Esophagus (tissue), 2 donors: ENCODE data around the gene FRMD5. TPM values are rescaled to one million over a fixed set of nuclear protein-coding genes. Genes with fewer than 3 reads are reported as not detected.

Experiments used
- H3K27ac ChIP-seq, 2 donors: one replicate each; pipeline ENCODE4 v1.5.1; 2013; ENCODE audit warnings: low read depth in 2 of 2, mild to moderate bottlenecking in 2 of 2, inconsistent platforms in 1 of 2, low read length in 1 of 2, moderate library complexity in 1 of 2
- H3K27me3 ChIP-seq, 2 donors: one replicate each; pipeline ENCODE4 v1.6.1; 2013; ENCODE audit warnings: low read length in 2 of 2, control low read depth in 1 of 2, mild to moderate bottlenecking in 1 of 2; ENCODE audit not compliant: insufficient read depth in 2 of 2, control insufficient read depth in 1 of 2
- H3K36me3 ChIP-seq, 2 donors: one replicate each; pipeline ENCODE4 v1.6.1; 2013; ENCODE audit warnings: low read length in 1 of 2; ENCODE audit not compliant: control insufficient read depth in 2 of 2, insufficient read depth in 2 of 2
- H3K4me1 ChIP-seq, 2 donors: one replicate each; pipeline ENCODE4 v1.6.1; 2013; ENCODE audit warnings: low read length in 1 of 2; ENCODE audit not compliant: control insufficient read depth in 2 of 2, insufficient read depth in 2 of 2
- H3K4me3 ChIP-seq, 2 donors: one replicate each; pipeline ENCODE4 v1.5.1; 2013; ENCODE audit warnings: low read length in 2 of 2, mild to moderate bottlenecking in 2 of 2, low read depth in 1 of 2, moderate library complexity in 1 of 2
- H3K9me3 ChIP-seq, 2 donors: one replicate each; pipeline ENCODE4 v1.6.1; 2013; ENCODE audit warnings: mild to moderate bottlenecking in 2 of 2, low read depth in 1 of 2, low read length in 1 of 2, moderate library complexity in 1 of 2; ENCODE audit not compliant: control insufficient read depth in 2 of 2, insufficient read depth in 1 of 2
- WGBS, 2 donors: extraction: QIAGEN DNeasy Blood & Tissue Kit; methylation state at CpG; one replicate each; pipeline ENCODE4 v1.1.7; 2013; 5-methylcytosine and 5-hydroxymethylcytosine counted together
- polyA plus RNA-seq, 2 donors: library from polyadenylated mRNA; stranded (reverse); fragments of 200-250 nt; gene quantifications; one replicate each; pipeline ENCODE4 v1.2.3, GENCODE V29; 2013
- donor health status: healthy with polysubstance abuse.
- donor health status: Bipolar disorder and iron deficiency.

Gene FRMD5
- polyA plus RNA-seq, 2 donors = 0.04 to 0.09 TPM

- Histone ChIP-seq H3K4me1 (no peaks in the 10 kb centered on the region), H3K36me3 (no peaks in the 10 kb centered on the region), H3K27ac (no peak overlapping the region), H3K4me3 (no peak overlapping the region), H3K27me3 (no peaks in the 10 kb centered on the region), H3K9me3 (no peaks in the 10 kb centered on the region)
- WGBS, 2 donors = 76 to 80% methylated on average over 4 of the region's 4 CpGs
Observed at GRCh38 chr15:43911235-43911781, 283.8 kb downstream of the FRMD5 start.

GRCh38 chr15:43908516-43909050 is 286.5 kb downstream of the FRMD5 start:
- Histone ChIP-seq H3K27ac (no peak overlapping the region), H3K4me1 (no peaks in the 10 kb centered on the region), H3K9me3 (no peaks in the 10 kb centered on the region), H3K4me3 (no peak overlapping the region), H3K27me3 (no peaks in the 10 kb centered on the region), H3K36me3 (no peaks in the 10 kb centered on the region)
- WGBS, 2 donors = 77 to 93% methylated on average over 4 of the region's 4 CpGs

DNA sequence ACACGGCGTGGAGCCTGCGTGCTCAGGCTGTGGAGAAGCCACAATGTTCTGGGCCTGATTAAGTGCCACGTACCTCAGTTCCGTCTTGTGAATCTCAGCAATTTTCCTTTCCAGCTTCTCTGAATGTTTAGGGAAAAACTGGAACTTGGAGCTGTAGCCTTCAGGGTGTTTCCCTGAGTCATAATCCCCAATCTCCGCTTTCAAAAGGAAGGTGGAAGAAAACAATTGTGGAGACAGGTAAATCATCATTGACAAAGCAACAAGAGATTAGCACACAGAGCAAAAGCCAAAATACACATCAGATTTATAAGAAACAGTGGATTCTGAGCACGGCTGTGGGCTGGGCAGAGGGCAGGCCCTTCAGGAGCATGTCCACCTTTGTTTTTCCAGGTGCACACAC is 289.3 kb downstream of the FRMD5 start:
- 52 to 75% methylated on average over 7 of the region's 7 CpGs for WGBS, 2 donors

GRCh38 chr15:43903864-43904290 is 291.2 kb downstream of the FRMD5 start:
- WGBS, 2 donors = 23 to 27% methylated on average over 8 of the region's 8 CpGs
- no peaks in the 10 kb centered on the region for H3K4me1 ChIP-seq
- no peaks in the 10 kb centered on the region for H3K9me3 ChIP-seq

More for the DNA sequence above, 289.3 kb downstream of the FRMD5 start:
- no peaks in the 10 kb centered on the region for H3K27me3 ChIP-seq
- H3K36me3 ChIP-seq = no peaks in the 10 kb centered on the region
- no peak overlapping the region for H3K4me3 ChIP-seq
- no peaks in the 10 kb centered on the region for H3K4me1 ChIP-seq
- H3K27ac ChIP-seq = no peak overlapping the region
- no peaks in the 10 kb centered on the region for H3K9me3 ChIP-seq

GRCh38 chr15:43901495-43901894 is 293.6 kb downstream of the FRMD5 start:
- 84 to 92% methylated on average over 10 of the region's 10 CpGs for WGBS, 2 donors
- Histone ChIP-seq H3K4me1 (no peaks in the 10 kb centered on the region), H3K36me3 (no peaks in the 10 kb centered on the region), H3K27ac (no peak overlapping the region), H3K4me3 (no peak overlapping the region), H3K27me3 (no peaks in the 10 kb centered on the region), H3K9me3 (no peaks in the 10 kb centered on the region)

More at GRCh38 chr15:43903864-43904290, 291.2 kb downstream of the FRMD5 start:
- Histone ChIP-seq H3K27me3 (no peaks in the 10 kb centered on the region), H3K36me3 (no peaks in the 10 kb centered on the region), H3K27ac (no peak overlapping the region), H3K4me3 (no peak overlapping the region)

DNA sequence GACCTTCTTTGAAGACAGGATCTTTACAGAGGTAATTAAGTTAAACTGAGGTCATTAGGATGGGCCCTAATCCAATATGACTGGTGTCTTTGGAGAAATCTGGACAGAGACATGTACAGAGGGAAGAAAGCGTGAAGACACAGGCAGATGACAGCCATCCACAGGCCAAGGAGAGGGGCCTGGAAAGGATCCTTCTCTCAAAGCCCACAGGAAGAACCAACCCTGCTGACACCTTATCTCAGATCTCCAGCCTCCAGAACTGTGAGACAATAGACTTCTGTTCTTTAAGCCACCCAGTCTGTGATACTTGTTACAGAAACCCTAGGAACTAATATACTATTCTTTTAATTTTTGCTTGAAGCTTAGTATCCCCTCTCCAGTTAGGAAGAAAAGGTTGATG is 294.1 kb downstream of the FRMD5 start:
- 98 to 100% methylated on average over 1 of the region's 1 CpG for WGBS, 2 donors
- Histone ChIP-seq H3K27me3 (no peaks in the 10 kb centered on the region), H3K4me3 (no peak overlapping the region), H3K27ac (no peak overlapping the region), H3K36me3 (no peaks in the 10 kb centered on the region), H3K4me1 (no peaks in the 10 kb centered on the region), H3K9me3 (no peaks in the 10 kb centered on the region)

DNA sequence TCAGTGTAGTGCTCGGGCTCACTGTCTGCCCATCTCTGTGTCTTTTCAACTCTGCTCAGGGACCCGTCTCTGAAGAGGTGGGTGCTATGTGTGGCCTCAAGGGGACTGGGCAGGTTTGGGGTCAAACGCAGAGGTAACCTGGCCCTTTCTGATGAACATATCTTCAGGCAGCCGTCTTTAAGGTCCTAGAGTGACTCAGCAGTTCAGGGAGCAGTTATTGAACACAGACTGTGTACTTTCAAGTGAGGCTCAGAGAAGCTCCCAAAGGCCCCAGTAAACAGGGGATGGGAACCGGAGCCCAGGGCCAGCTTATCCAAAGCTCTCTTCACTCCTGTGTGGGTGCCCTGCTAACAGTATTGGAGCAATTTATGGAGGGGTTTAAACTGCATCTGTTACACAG is 295.1 kb downstream of the FRMD5 start:
- WGBS, 2 donors = 87% methylated on average over 5 of the region's 5 CpGs
- H3K4me1 ChIP-seq = no peaks in the 10 kb centered on the region
- H3K27ac ChIP-seq = no peak overlapping the region
- H3K9me3 ChIP-seq = no peaks in the 10 kb centered on the region
- no peaks in the 10 kb centered on the region for H3K27me3 ChIP-seq
- no peak overlapping the region for H3K4me3 ChIP-seq
- no peaks in the 10 kb centered on the region for H3K36me3 ChIP-seq

- 78 to 79% methylated on average over 2 of the region's 2 CpGs for WGBS, 2 donors
- Histone ChIP-seq H3K27me3 (no peaks in the 10 kb centered on the region), H3K27ac (no peak overlapping the region), H3K4me3 (no peak overlapping the region), H3K9me3 (no peaks in the 10 kb centered on the region), H3K36me3 (no peaks in the 10 kb centered on the region), H3K4me1 (no peaks in the 10 kb centered on the region)
Observed at GRCh38 chr15:43898891-43899290, 296.2 kb downstream of the FRMD5 start.

GRCh38 chr15:43896543-43896942 is 298.5 kb downstream of the FRMD5 start:
- Histone ChIP-seq H3K27me3 (no peaks in the 10 kb centered on the region), H3K4me3 (no peak overlapping the region), H3K27ac (no peak overlapping the region), H3K9me3 (no peaks in the 10 kb centered on the region), H3K36me3 (no peaks in the 10 kb centered on the region), H3K4me1 (no peaks in the 10 kb centered on the region)
- WGBS, 2 donors = 91% methylated on average over 1 of the region's 1 CpG

GRCh38 chr15:43895586-43895985 is 299.5 kb downstream of the FRMD5 start:
- H3K4me3 ChIP-seq = no peak overlapping the region
- no peaks in the 10 kb centered on the region for H3K36me3 ChIP-seq
- H3K4me1 ChIP-seq = no peaks in the 10 kb centered on the region
- H3K27ac ChIP-seq = no peak overlapping the region
- WGBS, 2 donors = 40 to 49% methylated on average over 5 of the region's 5 CpGs
- H3K27me3 ChIP-seq = no peaks in the 10 kb centered on the region
- no peaks in the 10 kb centered on the region for H3K9me3 ChIP-seq
